ENCODE measurements around the gene SNAPC5.
"Not testable (repeated sequence)": the region's sequence is repeated elsewhere in the genome, so short reads cannot be mapped to it uniquely, and the experiment has no call there.

SNAPC5 gene

DNA sequence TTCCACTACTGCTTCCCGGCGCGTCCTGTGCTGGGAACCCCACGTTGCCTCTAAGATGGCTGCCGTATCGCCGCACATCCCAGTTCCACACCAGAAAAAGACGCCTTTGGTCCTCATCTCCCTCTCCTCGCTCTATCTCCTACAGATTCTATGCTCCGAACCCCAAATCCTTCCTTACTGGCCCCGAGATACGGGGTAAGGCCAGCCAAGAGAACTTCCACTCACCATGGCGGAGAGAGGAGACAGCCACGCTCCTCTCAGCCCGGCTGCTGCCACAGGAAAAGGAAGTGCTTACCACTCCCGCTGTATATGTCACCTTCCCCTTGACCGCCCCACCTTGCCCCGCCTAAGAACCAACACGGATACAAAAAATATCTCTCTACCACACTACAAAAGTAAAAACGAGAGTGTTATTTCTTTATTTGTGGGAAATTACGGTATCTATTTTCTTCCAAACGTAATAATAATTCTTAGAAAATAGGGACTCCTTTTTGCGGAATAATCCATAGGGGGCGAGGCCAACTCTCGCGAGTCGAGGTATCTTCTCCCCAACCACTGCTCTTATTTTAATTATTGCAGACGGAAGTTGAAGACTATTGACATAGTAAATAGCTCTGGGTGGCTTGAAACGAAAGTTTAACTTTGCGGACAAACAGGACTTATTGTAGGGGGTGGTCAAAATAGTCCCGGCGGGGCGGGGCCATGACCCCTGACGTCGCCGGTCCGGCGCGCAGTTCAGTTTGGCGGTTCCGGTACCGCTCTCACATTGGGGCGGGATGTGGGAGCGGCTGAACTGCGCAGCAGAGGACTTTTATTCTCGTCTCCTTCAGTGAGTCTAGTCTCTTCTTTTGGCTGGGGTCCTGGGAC lies 7.2 kb upstream of the SNAPC5 start, which contains the start of the genes RPL4 and ZWILCH:
Gene RPL4 (minus strand): TSS at position 293 of the 867 bp plus-strand sequence. CDS start 65 bp downstream, at position 228.
Gene ZWILCH (plus strand): TSS at position 764 of the 867 bp plus-strand sequence. CDS start 13 bp downstream, at position 777.
- Histone ChIP-seq H3K9ac (ENCODE audit: low read depth, low read length) (peak within 1 kb of the TSS; percentile 99), H3K4me1 (ENCODE audit: control insufficient read depth, insufficient read depth, low read length) (peaks cover 12% of the 10 kb centered on the region; the same call in 1 of the 2 replicates), H3K4me3 (ENCODE audit: low read depth, low read length) (peak within 1 kb of the TSS; percentile 98), H3K27ac (ENCODE audit: low read depth, low read length) (peak within 1 kb of the TSS; percentile 92), H3K27me3 (ENCODE audit: control insufficient read depth, insufficient read depth, low read length) (no peaks in the 10 kb centered on the region), H3K36me3 (ENCODE audit: control insufficient read depth, insufficient read depth, low read length) (peaks cover 52% of the 10 kb centered on the region), H3K9me3 (ENCODE audit: control insufficient read depth, insufficient read depth, low read length) (no peaks in the 10 kb centered on the region)

DNA sequence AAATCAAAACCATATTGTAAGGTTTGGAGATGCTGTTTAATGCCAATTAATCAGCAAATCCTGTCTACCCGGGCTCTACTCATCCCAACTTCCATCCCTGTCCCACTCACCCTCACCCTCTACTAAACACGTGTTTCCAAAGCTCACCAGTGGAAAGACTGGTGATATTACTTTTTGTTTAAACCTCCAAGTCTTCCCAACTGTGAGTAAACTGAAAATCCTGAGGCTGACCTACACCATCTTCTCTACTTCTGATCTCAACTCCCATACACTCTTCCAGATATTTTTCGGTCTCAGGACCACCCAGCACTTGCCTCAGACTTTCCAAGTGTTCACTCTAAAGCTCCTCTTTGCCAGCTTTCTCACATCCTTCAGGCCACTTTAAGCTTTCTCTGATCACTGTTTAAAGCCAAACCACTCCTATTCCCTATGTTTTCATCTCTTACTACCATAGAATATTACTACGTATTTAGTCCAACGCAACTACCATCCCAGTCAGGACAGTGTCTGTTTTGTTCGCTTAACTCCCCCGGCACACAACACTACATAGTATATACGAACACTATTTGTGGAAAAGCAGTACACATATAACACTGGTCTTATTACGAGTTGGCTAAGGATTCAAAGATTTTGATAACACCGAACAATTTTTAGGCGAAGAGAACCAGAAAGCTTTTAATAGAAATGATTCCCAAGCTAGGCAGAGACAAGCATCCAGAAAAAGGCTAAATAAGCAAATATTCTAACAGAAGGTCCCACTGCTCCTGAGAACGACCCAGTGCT lies 6.4 kb upstream of the SNAPC5 start:
- peak overlapping the region; percentile 99 for H3K9ac ChIP-seq (ENCODE audit: low read depth, low read length)
- no peaks in the 10 kb centered on the region for H3K9me3 ChIP-seq (ENCODE audit: control insufficient read depth, insufficient read depth, low read length)
- H3K27ac ChIP-seq (ENCODE audit: low read depth, low read length): peak overlapping the region; percentile 92
- peaks cover 55% of the 10 kb centered on the region for H3K36me3 ChIP-seq (ENCODE audit: control insufficient read depth, insufficient read depth, low read length)
- peaks cover 12% of the 10 kb centered on the region; the same call in 1 of the 2 replicates for H3K4me1 ChIP-seq (ENCODE audit: control insufficient read depth, insufficient read depth, low read length)
- H3K27me3 ChIP-seq (ENCODE audit: control insufficient read depth, insufficient read depth, low read length): no peaks in the 10 kb centered on the region
- peak overlapping the region; percentile 98 for H3K4me3 ChIP-seq (ENCODE audit: low read depth, low read length)

DNA sequence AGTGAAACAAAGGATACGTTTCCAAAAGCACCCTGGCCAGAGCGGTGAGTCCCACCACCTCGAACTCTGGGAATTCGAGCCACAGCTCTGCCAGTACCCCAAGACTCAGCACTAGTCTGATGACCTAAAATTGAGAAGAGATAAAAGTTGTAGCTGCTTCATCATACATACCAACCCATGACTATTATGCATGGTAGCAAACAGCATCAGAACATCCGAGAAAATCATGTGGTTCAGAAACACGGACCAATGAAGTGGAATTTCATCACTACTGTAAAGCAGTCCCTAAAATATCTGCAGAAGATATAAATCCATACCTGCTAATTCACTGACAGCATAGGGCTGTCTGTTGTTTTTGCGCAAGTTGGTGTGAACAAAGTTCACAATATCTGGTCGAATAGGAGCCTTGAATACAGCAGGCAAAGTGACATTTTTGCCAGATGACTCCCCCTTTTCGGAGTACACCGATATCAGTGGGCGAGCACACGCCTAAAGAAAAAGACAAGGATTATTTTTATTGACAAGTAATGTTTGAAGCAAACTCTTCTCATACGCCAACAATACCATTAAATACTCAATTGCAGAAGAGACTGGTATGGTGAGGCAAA lies 5.6 kb upstream of the SNAPC5 start:
- H3K36me3 ChIP-seq (ENCODE audit: control insufficient read depth, insufficient read depth, low read length): peaks cover 60% of the 10 kb centered on the region
- peak overlapping the region; percentile 92 for H3K27ac ChIP-seq (ENCODE audit: low read depth, low read length)
- H3K9me3 ChIP-seq (ENCODE audit: control insufficient read depth, insufficient read depth, low read length); H3K27me3 ChIP-seq (ENCODE audit: control insufficient read depth, insufficient read depth, low read length): not testable (repeated sequence)
- peak overlapping the region; percentile 98 for H3K4me3 ChIP-seq (ENCODE audit: low read depth, low read length)
- peak overlapping the region; percentile 99 for H3K9ac ChIP-seq (ENCODE audit: low read depth, low read length)
- H3K4me1 ChIP-seq (ENCODE audit: control insufficient read depth, insufficient read depth, low read length): peaks cover 12% of the 10 kb centered on the region; the same call in 1 of the 2 replicates

DNA sequence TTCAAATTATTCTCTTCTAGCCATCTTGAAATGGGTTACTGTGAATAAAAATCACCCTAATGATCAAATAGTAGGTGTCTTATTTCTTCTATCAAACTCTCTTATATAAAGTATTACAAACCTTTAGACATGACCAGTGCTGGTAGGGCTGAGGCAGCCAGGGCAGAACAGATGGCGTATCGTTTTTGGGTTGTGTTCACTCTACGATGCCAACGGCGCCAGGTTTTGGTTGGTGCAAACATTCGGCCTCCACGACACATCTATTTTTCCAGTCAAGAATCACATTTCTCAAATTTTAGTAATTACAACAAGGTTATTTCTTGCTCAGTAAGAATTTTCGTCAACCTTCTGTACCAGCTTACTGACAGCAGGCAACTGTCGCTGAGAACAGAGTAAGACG lies 4.9 kb upstream of the SNAPC5 start:
- H3K27ac ChIP-seq (ENCODE audit: low read depth, low read length): peak overlapping the region; percentile 92
- peak overlapping the region; percentile 99 for H3K9ac ChIP-seq (ENCODE audit: low read depth, low read length)
- peaks cover 61% of the 10 kb centered on the region for H3K36me3 ChIP-seq (ENCODE audit: control insufficient read depth, insufficient read depth, low read length)
- H3K4me1 ChIP-seq (ENCODE audit: control insufficient read depth, insufficient read depth, low read length): peaks cover 12% of the 10 kb centered on the region; the same call in 1 of the 2 replicates
- no peaks in the 10 kb centered on the region for H3K9me3 ChIP-seq (ENCODE audit: control insufficient read depth, insufficient read depth, low read length)
- peak overlapping the region; percentile 98 for H3K4me3 ChIP-seq (ENCODE audit: low read depth, low read length)
- no peaks in the 10 kb centered on the region for H3K27me3 ChIP-seq (ENCODE audit: control insufficient read depth, insufficient read depth, low read length)

DNA sequence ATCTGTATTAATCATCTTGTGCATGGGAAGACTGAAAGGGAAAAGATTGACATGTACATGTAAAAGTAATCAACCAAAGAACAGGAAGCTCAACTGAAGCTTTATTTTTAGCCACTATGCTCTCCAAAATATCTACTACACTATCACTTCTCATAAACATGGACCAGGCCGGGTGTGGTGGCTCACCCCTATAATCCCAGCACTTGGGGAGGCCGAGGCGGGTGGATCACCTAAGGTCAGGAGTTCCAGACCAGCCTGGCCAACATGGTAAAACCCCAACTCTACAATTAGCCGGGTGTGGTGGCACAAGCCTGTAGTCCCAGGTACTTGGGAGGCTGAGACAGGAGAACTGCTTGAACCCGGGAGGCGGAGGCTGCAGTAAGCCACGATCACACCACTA lies 2.8 kb upstream of the SNAPC5 start:
- H3K9ac ChIP-seq (ENCODE audit: low read depth, low read length); H3K4me3 ChIP-seq (ENCODE audit: low read depth, low read length); H3K9me3 ChIP-seq (ENCODE audit: control insufficient read depth, insufficient read depth, low read length); H3K4me1 ChIP-seq (ENCODE audit: control insufficient read depth, insufficient read depth, low read length); H3K27ac ChIP-seq (ENCODE audit: low read depth, low read length); H3K27me3 ChIP-seq (ENCODE audit: control insufficient read depth, insufficient read depth, low read length): not testable (repeated sequence)
- peaks cover 66% of the 10 kb centered on the region for H3K36me3 ChIP-seq (ENCODE audit: control insufficient read depth, insufficient read depth, low read length)

DNA sequence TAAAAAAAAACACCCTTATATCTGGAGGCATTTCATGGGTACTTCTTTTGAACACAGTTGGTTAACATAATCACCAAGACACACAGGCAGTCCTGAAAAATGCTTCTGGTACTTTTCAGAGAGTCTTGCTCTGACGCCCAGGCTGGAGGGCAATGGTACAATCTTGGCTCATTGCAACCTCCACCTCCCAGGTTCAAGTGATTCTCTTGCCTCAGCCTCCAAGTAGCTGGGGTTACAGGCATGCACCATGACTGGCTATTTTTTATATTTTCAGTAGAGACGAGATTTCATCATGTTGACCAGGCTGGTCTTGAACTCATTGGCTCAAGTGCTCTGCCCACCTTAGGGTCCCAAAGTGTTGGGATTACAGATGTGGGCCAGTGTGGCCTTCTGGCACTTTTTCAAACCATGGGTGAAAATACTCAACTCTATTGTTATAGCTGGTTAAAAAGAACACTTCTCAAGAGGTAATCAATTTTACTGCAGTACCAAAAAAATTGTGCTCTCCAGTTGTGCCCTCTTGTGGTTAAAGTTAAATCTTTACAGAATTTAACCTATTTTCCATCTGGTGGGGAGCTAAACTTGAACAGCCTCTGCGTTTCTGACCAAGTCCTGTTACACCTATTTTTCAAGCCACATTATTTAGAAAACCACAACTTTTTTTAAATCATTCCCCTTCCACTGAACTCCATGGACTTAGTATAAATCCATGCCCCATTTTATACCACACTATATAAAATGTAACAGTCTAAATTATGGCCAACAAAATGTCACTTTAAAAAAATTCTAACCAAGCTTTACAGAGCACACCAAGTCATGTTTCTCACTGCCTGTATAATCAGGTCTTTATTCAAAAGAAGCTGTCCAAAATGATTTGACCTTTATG lies 1.2 kb upstream of the SNAPC5 start:
- Histone ChIP-seq H3K9ac (ENCODE audit: low read depth, low read length) (no peak overlapping the region), H3K4me3 (ENCODE audit: low read depth, low read length) (no peak overlapping the region), H3K27me3 (ENCODE audit: control insufficient read depth, insufficient read depth, low read length) (no peaks in the 10 kb centered on the region), H3K36me3 (ENCODE audit: control insufficient read depth, insufficient read depth, low read length) (peaks cover 78% of the 10 kb centered on the region), H3K4me1 (ENCODE audit: control insufficient read depth, insufficient read depth, low read length) (peaks cover 8% of the 10 kb centered on the region; the same call in 1 of the 2 replicates), H3K9me3 (ENCODE audit: control insufficient read depth, insufficient read depth, low read length) (no peaks in the 10 kb centered on the region), H3K27ac (ENCODE audit: low read depth, low read length) (peak overlapping the region; percentile 96)

DNA sequence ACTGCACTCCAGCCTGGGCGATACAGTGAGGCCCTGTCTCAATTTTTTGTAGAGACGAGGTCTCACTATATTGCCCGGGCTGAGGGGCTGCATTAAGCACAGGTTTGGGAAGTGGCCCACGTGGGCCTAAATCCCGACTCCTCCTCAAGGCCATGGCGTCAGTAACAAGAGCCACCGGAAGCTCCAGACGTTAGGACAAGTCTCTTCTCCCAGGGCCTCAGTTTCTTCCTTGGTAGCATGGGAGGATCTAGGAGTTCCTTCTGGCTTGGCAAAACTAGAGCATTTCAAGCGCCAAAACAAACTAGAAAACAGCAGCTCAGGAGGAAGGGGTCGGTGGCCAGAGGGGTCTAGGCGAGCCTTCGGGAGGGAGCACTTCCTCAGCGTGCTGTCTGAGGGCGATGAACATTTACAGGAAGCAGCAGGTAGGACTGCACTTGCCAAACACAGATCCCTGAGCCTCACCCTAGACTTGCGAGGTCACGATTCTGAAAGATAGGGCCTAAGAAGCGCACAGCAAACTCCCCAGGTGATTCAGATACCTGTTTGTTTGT lies 536 bp downstream of the SNAPC5 start:
- no peaks in the 10 kb centered on the region for H3K4me1 ChIP-seq (ENCODE audit: control insufficient read depth, insufficient read depth, low read length)
- H3K4me3 ChIP-seq (ENCODE audit: low read depth, low read length): peak overlapping the region; percentile 73
- peak overlapping the region; percentile 91 for H3K9ac ChIP-seq (ENCODE audit: low read depth, low read length)
- H3K27me3 ChIP-seq (ENCODE audit: control insufficient read depth, insufficient read depth, low read length): no peaks in the 10 kb centered on the region
- H3K9me3 ChIP-seq (ENCODE audit: control insufficient read depth, insufficient read depth, low read length): no peaks in the 10 kb centered on the region
- peaks cover 77% of the 10 kb centered on the region for H3K36me3 ChIP-seq (ENCODE audit: control insufficient read depth, insufficient read depth, low read length)
- peak overlapping the region; percentile 96 for H3K27ac ChIP-seq (ENCODE audit: low read depth, low read length)

DNA sequence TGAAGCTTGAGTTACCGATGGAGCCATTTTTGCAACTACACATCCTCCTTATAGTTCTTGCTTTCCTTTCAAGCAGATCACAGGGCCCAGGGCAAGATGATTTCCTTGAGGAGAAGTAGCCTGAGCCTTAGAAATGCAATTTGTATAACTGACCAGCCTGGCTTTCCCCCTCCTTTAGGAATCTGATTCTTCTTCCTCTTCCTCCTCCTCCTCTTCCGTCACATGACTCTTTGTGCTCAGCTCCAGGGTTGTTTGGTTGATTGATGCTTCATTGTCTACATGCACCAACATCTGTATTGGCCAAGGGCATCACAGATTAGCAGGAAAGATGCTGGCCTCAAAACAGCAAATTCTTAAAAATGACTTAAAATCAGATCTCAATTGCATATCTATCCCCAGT lies 3.3 kb downstream of the SNAPC5 start:
- H3K36me3 ChIP-seq (ENCODE audit: control insufficient read depth, insufficient read depth, low read length): peaks cover 77% of the 10 kb centered on the region
- H3K27ac ChIP-seq (ENCODE audit: low read depth, low read length): no peak overlapping the region

DNA sequence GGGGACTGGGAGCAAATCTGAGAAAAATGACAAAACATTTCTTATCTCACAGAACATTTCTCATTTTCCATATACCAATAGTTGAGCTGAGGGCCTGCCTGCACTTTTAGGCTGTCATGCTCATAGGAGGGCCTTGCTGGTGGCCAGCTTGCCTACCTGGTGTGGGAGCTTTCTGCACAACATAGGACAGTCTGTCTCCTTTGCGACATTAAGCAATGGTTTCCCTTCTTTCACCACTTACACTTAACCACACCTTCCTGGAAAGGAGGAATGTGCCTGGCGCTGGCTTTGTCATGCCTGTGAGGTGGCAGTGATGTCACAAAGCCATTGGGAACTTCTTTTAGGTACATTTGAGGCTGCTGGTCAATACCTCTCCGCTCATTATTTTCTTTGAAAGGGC lies 5.7 kb downstream of the SNAPC5 start:
- Histone ChIP-seq H3K27ac (ENCODE audit: low read depth, low read length) (no peak overlapping the region), H3K4me1 (ENCODE audit: control insufficient read depth, insufficient read depth, low read length) (no peaks in the 10 kb centered on the region), H3K9ac (ENCODE audit: low read depth, low read length) (no peak overlapping the region), H3K36me3 (ENCODE audit: control insufficient read depth, insufficient read depth, low read length) (peaks cover 87% of the 10 kb centered on the region), H3K4me3 (ENCODE audit: low read depth, low read length) (no peak overlapping the region), H3K27me3 (ENCODE audit: control insufficient read depth, insufficient read depth, low read length) (no peaks in the 10 kb centered on the region), H3K9me3 (ENCODE audit: control insufficient read depth, insufficient read depth, low read length) (no peaks in the 10 kb centered on the region)

More for the DNA sequence above, 3.3 kb downstream of the SNAPC5 start:
- Histone ChIP-seq H3K4me1 (ENCODE audit: control insufficient read depth, insufficient read depth, low read length) (no peaks in the 10 kb centered on the region), H3K9me3 (ENCODE audit: control insufficient read depth, insufficient read depth, low read length) (no peaks in the 10 kb centered on the region), H3K9ac (ENCODE audit: low read depth, low read length) (no peak overlapping the region), H3K27me3 (ENCODE audit: control insufficient read depth, insufficient read depth, low read length) (no peaks in the 10 kb centered on the region), H3K4me3 (ENCODE audit: low read depth, low read length) (no peak overlapping the region)
